HL-60 (cell line): Measurements from ENCODE around the gene DHRS7.

Source experiments
- DNase-seq, 2 experiments: peaks; one replicate each; pipeline ENCODE4 v3.0.0-alpha.2; 2010 to 2020; ENCODE audit warnings: low read depth in 1 of 2, low spot score in 1 of 2
- H3K27ac ChIP-seq: fragments of 250-450 bp; sonication (Bioruptor Pico); replicated peaks from 2 replicates; pipeline ENCODE4 v1.5.1; 2020; ENCODE audit warnings: mild to moderate bottlenecking, moderate library complexity
- H3K27me3 ChIP-seq: fragments of 250-450 bp; sonication (Bioruptor Pico); 2 replicates; pipeline ENCODE4 v1.5.1; 2021; ENCODE audit warnings: mild to moderate bottlenecking, moderate library complexity; ENCODE audit not compliant: insufficient read depth, poor library complexity, severe bottlenecking
- H3K4me3 ChIP-seq: replicated peaks from 2 replicates; pipeline ENCODE4 v1.5.1; 2011; ENCODE audit warnings: mild to moderate bottlenecking, control low read depth, low read length; ENCODE audit not compliant: insufficient read depth
- GABPA ChIP-seq: IDR thresholded peaks from 2 replicates; pipeline ENCODE4 v1.6.1; 2012; ENCODE audit warnings: low read depth
- POLR2AphosphoS5 ChIP-seq: IDR thresholded peaks from 2 replicates; pipeline ENCODE4 v1.6.1; 2012; ENCODE audit warnings: low read depth
- SPI1 ChIP-seq: IDR thresholded peaks from 2 replicates; pipeline ENCODE4 v1.6.1; 2012; ENCODE audit warnings: low read depth, mild to moderate bottlenecking, borderline replicate concordance
- TF ChIP-seq, protein P1 (sequence below): IDR thresholded peaks from 2 replicates; pipeline ENCODE4 v1.6.1; 2012; ENCODE audit warnings: low read depth; ENCODE audit not compliant: insufficient replicate concordance
- TF ChIP-seq, protein P2 (sequence below): IDR thresholded peaks from one replicate; pipeline ENCODE4 v1.5.1; 2011; ENCODE audit warnings: low read length, control low read depth, inconsistent platforms; ENCODE audit not compliant: insufficient read depth

Gene DHRS7

DNA sequence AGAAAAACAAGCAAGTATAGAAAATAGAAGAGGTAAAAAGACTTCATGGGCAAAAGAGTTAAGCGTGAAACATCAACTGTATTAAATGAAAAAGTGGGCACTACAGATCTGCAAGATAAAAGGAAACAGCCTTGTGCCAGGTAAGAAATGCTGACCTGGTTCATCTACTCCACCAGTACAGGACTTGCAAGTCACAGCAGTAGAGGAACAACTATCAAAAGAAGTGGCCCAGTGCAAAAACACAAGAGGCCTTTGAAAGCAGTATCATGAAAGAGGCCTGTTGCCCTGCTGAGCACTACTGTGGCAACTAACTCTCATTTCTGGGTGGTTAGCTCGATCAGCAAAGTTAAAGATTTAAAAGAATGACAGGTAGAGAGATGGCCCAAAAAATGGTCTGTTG, 10.5 kb downstream of the DHRS7 start:
- no peaks in the 10 kb centered on the region for H3K27me3 ChIP-seq
- TF ChIP-seq, protein P1, sequence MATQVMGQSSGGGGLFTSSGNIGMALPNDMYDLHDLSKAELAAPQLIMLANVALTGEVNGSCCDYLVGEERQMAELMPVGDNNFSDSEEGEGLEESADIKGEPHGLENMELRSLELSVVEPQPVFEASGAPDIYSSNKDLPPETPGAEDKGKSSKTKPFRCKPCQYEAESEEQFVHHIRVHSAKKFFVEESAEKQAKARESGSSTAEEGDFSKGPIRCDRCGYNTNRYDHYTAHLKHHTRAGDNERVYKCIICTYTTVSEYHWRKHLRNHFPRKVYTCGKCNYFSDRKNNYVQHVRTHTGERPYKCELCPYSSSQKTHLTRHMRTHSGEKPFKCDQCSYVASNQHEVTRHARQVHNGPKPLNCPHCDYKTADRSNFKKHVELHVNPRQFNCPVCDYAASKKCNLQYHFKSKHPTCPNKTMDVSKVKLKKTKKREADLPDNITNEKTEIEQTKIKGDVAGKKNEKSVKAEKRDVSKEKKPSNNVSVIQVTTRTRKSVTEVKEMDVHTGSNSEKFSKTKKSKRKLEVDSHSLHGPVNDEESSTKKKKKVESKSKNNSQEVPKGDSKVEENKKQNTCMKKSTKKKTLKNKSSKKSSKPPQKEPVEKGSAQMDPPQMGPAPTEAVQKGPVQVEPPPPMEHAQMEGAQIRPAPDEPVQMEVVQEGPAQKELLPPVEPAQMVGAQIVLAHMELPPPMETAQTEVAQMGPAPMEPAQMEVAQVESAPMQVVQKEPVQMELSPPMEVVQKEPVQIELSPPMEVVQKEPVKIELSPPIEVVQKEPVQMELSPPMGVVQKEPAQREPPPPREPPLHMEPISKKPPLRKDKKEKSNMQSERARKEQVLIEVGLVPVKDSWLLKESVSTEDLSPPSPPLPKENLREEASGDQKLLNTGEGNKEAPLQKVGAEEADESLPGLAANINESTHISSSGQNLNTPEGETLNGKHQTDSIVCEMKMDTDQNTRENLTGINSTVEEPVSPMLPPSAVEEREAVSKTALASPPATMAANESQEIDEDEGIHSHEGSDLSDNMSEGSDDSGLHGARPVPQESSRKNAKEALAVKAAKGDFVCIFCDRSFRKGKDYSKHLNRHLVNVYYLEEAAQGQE, result no peak
- TF ChIP-seq, protein P2, sequence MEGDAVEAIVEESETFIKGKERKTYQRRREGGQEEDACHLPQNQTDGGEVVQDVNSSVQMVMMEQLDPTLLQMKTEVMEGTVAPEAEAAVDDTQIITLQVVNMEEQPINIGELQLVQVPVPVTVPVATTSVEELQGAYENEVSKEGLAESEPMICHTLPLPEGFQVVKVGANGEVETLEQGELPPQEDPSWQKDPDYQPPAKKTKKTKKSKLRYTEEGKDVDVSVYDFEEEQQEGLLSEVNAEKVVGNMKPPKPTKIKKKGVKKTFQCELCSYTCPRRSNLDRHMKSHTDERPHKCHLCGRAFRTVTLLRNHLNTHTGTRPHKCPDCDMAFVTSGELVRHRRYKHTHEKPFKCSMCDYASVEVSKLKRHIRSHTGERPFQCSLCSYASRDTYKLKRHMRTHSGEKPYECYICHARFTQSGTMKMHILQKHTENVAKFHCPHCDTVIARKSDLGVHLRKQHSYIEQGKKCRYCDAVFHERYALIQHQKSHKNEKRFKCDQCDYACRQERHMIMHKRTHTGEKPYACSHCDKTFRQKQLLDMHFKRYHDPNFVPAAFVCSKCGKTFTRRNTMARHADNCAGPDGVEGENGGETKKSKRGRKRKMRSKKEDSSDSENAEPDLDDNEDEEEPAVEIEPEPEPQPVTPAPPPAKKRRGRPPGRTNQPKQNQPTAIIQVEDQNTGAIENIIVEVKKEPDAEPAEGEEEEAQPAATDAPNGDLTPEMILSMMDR, result no peak
- TF ChIP-seq GABPA (no peak), POLR2AphosphoS5 (no peak), SPI1 (no peak)
- peak overlapping the region; percentile 71 for H3K27ac ChIP-seq

DNA sequence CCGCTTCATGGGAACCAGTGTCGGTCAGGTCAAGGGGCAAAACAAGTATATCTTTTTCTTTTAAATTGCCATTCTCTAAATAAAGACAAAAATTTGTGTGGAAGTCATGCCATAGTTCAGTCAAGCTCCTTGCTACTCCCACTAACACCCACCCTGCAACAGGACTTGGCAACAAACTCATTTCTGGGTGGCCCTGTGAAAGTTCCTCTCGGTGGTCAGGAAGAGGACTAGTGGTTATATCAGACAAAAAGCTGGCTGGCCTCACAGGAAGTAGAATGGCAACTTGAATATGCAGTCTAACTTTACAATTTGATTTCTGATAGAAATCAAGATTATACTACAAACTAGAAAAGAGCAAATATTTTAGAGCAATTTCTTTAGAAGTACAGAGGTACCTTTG, 11.2 kb downstream of the DHRS7 start:
- Histone ChIP-seq H3K27me3 (no peaks in the 10 kb centered on the region), H3K27ac (peak overlapping the region; percentile 71), H3K4me3 (no peak overlapping the region)
- peak in 1 of 2 experiments; percentile 67 for DNase-seq
- no peak for TF ChIP-seq SPI1
- TF ChIP-seq, protein P1, result no peak

More for the DNA sequence above, 10.5 kb downstream of the DHRS7 start:
- peak in 1 of 2 experiments; percentile 45 for DNase-seq
- no peak overlapping the region for H3K4me3 ChIP-seq

DNA sequence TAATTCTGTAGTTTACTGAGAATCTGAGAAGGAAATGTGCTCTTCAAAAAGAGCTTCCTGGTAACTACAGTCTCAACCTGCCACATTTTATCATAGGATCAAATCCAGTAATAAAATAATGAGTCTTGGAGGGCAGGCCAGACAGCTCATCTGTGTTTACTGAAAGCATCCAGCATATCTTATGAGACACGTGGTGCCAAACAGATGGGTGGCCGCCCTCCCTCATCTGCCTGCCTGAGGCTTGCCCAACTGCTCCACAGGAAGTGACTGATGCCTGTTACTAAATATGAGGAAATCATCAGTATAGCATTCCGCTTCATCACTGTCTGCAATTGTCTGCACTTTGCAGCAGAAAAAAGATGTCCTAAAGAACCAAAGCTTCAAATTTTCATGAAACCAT, 13.5 kb downstream of the DHRS7 start:
- H3K27ac ChIP-seq, result peak overlapping the region; percentile 71
- peak; percentile 68 to 94 for DNase-seq

More for the DNA sequence above, 13.5 kb downstream of the DHRS7 start:
- Histone ChIP-seq H3K4me3 (no peak overlapping the region), H3K27me3 (no peaks in the 10 kb centered on the region)
- peak; percentile 73; the same call in 1 of the 2 replicates for TF ChIP-seq SPI1
- TF ChIP-seq POLR2AphosphoS5, result peak; percentile 98
- TF ChIP-seq, protein P1, result peak; percentile 44
- peak; percentile 54 for TF ChIP-seq GABPA
- TF ChIP-seq, protein P2, result no peak
